GM19351 (cell line): Measurements from ENCODE around the gene BOC.

Experiments used
- ATAC-seq: cut with Tn5 transposase; IDR thresholded peaks from one replicate; pipeline ENCODE4 v1.9.1; 2021; ENCODE audit warnings: mild to moderate bottlenecking, moderate library complexity; ENCODE audit not compliant: unreplicated experiment

Gene BOC

DNA sequence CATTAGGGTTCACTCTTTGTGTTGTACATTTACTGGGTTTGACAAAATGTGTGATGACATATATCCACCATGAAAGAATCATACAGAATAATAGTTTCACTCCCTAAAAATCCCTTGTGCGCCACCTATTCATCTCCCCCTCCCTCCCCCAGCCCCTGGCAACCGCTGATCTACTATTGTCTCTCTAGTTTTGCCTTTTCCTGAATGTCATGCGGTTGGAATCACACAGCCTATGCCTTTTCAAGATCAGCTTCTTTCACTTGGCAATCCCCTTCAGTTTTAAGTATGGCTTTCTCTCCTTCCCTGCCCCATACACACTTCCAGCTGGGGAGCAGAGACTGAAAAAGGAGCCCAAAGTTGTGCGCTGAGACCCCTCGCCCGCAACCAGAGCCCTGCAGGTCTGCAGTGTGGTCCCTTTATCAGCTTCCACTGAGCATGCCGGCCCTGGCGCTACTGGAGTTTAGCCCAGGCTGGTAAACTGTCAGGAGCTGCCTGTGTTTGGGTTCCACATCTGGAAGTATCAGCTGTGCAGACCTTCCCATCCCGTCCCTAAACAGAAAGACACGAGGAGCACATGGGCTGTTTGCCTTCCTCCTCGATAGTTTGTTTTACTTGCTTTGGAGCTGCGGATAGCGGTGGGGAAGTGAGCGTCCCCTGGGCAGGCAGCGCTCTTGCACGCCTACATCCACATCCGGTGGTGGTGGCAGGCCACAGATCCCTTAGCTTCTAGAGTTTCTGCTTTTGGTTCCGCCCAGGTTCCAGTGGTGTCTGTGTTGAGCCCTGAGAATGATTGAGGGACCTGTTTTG, 12.3 kb downstream of the BOC start:
- peak; percentile 99 for ATAC-seq

DNA sequence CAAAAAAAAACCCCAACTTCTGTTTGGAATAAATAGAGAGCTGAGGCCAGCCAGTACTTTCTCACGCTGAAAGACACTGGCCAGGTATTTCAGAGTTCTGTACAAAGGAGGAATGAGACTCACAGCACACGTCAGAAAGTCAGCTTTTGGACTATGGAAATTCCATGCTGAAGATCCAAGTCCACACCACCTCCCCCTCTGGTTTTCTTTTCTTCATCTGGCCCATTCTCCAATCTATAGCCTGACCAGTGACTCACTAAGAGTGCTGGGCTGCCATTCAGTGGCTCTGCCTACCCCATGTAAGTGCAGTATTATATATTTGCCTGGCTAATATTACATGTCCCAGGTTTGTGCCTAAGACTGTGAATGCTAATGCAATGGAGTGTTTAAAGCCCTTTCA, 13.9 kb downstream of the BOC start:
- no peak for ATAC-seq

- ATAC-seq = no peak
Measured at GRCh38 chr3:113226491-113226890, 15.1 kb downstream of the BOC start.

DNA sequence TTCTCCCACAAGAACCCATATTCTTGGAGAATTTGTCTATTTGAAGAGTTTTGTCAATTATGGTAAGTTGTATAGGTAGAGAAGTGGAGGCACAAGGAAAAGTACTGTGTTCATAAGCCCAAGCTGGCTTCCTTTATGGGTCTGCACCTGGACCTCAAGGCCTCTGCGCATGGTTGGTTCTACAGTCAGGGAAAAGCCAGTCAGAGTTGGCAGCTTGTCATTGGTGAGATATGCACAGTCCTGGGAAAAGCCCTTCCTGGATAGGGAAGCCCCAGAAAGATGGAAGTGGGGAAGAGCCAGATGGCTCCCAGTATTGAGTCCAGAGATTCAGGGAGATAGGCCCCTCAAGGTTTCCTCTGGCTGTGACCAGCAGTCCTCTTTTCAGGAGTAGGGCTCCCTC, 15.8 kb downstream of the BOC start:
- no peak for ATAC-seq

- no peak for ATAC-seq
Measured at GRCh38 chr3:113228498-113229286, 17.3 kb downstream of the BOC start.

DNA sequence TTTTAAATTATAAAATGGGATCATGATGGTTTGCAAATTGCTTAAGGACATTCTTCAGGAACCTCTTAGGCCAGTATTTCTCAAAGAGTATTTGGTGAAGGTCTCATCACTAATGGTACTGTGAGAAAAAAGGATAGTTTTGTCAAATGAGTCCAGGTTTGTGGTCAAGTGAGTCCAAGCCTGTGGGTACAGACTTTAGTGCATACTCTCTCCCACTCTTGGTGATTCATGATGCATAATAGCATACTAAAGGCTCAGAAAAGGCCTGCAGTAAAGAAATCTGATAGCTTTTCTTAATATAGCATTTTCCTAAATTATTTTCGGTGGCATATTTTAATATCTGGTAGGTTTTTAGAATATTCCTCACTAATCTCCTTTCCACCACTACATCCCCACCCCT, 20.0 kb downstream of the BOC start:
- no peak for ATAC-seq

DNA sequence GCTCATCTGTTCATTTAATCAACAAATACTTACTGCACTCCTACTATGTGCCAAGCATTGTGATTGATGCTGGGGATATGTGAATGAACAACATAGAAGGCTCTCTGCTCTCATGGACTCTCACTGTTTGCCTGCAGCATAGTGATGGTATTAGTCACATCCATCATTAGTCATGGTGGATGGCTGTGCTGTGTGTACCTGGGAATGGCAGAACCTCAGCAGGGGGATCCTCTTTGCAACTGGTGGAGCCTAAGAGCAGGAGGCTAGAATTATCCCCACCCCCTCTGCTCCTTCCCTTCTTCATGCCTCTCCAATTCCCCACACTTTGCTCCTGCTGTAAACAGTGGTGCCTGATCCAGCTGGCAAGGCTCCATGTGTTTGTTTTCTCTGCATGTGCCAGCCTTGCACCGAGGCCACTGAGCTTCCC, 20.5 kb downstream of the BOC start:
- ATAC-seq = no peak

GRCh38 chr3:113232342-113232741, 21.0 kb downstream of the BOC start:
- ATAC-seq = no peak

- ATAC-seq = no peak
Measured at GRCh38 chr3:113233497-113233896, 22.1 kb downstream of the BOC start.

DNA sequence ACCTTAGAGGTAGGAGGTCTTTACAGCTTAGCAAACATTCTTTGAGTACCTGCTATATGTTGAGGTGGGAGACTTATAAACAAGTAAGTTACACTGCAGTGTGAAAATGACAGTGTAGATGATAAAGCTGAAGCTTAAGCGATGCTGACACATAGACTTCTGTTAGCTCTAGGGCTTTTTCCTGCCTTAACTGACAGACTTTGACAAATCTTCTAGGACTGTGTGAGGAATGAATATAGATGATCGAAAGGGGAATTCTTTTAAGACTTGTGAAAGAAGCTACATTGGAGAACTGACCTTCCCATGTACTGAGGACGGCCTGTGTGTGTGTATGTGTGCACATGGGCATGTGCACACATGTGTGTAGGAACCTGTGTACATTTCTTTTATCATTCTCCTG, 22.7 kb downstream of the BOC start:
- ATAC-seq = no peak

DNA sequence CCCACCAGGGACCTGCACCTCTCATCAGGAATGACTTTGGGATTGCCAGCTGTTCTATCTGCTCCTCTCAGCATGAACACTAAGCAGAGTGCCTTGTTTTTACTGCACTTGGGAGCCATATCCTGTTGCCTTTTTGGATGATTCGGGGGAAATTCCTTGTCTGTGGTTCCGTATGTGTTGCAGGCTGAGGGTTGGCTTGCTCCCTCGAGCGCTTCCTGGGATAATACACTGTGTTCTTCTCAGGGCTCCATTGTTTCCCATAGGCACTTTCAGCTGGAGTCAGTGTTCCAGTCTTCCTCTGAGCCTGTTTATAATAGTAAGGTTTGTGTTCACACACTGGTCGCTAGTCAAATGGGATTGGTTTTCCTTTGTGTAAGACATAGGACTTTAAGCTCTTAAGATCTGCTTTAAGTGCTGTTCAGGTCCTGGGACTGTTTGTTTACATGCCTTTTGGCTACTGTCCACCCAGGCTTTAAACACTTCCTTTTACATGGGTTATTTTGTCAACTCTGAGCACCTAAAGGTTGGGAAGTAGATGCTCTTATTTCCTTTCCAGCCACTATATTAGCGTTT, 23.4 kb downstream of the BOC start:
- no peak for ATAC-seq

DNA sequence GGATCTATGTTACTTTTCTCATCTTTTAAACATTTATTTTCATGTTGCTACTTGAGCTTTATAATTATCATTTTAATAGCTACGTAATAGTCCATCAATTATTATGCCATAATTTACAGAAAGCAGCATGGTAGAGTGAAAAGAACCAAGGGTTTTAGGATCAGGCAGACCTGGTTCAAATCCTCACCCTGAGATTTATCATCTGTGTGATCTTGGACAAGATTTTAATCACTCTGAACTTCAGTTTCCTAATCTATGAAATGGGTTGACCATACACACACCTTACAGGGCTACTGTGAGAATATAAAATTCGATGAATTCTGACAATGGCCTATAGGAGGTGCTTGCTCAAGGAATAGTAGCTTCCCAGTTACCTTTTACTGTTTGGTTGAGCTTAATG, 27.1 kb downstream of the BOC start:
- ATAC-seq = no peak

- no peak for ATAC-seq
Measured at GRCh38 chr3:113240841-113241240, 29.5 kb downstream of the BOC start.

GRCh38 chr3:113241292-113242095, 30.1 kb downstream of the BOC start:
- no peak for ATAC-seq

DNA sequence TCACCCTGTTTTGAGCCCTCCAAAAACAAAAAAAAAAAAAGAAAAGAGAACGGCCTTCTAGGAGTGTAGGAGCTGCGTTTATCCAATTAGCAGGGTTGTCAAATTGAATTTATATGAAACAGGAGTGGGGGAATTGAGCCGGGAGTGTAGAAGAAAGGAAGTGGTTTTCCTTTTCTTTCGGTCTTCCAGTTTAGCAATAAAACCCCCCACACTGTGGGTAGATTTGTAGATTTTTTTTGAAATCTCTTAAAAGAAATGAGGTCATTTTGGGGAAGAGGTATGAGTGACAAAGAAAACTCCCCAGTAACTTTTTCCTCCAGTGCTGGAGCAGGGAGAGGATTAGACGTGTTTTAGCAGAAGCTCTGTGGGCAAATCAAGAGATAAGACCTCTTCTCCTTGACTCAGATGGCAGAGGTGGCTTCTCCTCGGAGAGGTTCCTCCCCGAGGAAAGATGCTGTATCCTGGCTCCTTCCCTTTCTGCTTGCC, 30.8 kb downstream of the BOC start:
- no peak for ATAC-seq

- ATAC-seq = no peak
Measured at GRCh38 chr3:113243071-113243470, 31.7 kb downstream of the BOC start.

DNA sequence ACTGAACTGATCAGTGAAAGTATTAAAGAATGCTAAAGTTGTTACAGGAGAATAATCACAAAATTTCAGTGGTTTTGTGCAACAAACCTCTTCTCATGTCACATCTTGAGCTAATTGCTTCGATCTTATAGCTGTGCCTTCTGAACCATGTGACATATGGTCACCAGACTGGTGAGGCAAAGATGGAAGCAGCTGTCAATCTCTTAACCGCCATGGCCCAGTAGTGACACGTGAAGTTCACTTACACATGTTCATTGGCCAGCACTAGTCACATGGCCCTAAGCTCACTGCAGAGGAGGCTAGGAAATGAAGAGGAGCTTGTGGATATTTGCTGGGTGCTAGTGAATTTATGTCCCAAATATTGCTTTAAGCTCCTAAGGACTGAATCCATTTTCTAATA, 32.5 kb downstream of the BOC start:
- no peak for ATAC-seq

DNA sequence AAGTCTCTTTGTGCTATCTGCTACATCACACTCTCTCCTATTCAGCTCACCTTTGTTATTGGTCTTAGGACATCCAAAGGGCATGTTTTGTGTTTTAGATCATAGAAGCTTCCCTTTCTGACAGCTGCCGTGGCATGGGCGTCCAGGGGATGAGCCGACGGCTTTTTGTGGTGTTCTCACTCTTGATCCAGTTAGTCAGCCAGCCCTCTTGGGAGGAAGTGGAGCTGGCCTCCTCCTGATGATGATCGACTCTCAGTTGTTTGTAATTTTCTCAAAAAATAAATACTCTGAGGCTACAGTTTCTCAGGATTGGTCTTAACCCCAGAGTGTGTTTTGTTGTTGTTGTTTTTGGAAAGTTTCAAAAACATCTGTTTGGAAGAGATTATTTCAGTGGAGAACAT, 34.4 kb downstream of the BOC start:
- no peak for ATAC-seq

GRCh38 chr3:113247068-113247467, 35.7 kb downstream of the BOC start:
- no peak for ATAC-seq

- no peak for ATAC-seq
Measured at GRCh38 chr3:113247675-113248458, 36.5 kb downstream of the BOC start.
